Activated naive CD4-positive, alpha-beta T cell (primary cell): ENCODE data around the gene MED22.
A peak's percentile ranks its signal among the peaks of the same experiment; 100 is the strongest.
"Not testable (repeated sequence)": the region's sequence is repeated elsewhere in the genome, so short reads cannot be mapped to it uniquely, and the experiment has no call there.

Source experiments
- DNase-seq, 4 experiments: peaks; one replicate each; lab custom pipeline; 2025; lab: John Stamatoyannopoulos, UW

The MED22 gene

DNA sequence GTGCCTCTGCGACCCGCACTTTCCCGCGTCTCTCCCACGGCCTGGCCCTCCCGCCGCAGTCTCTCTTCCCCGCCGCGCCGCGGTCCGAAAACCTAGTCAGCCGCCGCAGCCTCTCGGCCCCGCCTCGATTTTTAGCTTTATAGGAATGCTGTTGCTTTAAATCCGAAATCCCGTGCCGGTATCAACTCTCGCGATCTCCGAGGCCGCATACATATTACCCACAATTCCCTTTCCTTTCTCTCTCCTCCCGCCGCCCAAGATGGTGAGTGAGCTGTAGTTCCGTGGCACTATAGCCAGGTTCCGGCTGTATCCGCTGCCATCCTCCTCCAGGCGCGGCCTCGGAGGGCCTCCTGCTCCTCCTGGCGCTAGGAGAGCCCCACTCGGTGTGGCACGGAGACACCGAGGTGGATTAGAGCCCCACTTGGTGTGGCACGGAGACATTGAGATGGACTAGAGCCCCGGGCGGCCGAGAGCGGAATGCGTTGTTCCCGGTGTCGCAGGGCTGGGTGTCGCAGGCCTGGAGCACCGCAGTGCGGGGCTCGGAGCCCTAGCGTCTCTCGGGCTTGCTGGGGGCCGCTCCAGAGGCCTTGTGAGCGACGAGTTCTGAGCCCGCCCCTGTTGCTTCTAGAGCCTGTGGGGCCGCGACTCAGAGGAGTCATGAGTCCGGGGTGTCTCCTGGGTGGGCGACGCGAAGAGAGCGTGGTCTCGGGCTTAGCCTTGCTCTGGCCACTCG, at the start of gene MED22, which contains the start of gene RPL7A:
Gene MED22, minus strand, starts transcription at position 147 of the 733 bp plus-strand sequence. CDS start 1,469 bp downstream, outside the sequence.
Gene RPL7A, plus strand, starts transcription at position 234 of the 733 bp plus-strand sequence. Its CDS starts 26 bp downstream, at position 260.
- DNase-seq: peak; percentile 76 to 80 (median 76)

DNA sequence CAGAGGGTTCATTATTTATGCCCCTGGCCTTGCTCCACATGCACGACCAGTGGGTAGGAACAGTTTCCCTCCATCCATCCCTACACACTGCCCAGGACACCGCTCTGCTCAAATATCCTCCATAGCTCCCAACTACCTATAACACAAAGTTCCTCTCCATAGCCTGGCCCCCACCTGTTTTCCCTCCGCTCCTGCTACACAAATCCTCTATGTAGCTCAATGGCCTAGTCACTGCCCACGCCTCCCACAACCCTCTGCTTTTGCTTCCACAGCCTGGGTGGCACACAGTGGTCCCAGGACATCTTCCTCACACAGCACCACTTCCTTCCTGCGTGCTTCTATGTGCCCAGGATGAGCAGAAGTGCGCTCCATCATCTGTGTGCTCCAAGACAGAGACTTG, 49.4 kb upstream of the MED22 start:
- DNase-seq: no peak

DNA sequence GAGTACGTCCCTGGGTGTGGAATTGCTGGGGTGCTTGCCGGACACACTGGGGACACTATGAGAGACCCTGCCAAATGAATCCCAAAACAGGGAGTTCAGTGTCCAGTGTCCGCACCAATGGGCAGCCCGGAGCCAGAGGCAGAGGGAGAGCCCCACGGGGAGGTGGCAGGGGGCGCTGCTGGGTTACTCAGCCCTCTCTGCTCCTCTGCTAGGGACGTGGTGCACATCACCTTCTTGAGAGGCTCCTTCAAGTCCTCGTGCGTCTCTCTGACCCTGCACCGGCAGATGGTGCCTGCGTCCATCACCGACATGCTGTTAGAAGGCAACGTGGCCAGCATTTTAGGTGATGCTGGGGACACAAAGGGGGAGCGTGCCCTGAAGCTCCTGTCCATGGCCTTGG, 49.0 kb upstream of the MED22 start:
- DNase-seq: no peak

DNA sequence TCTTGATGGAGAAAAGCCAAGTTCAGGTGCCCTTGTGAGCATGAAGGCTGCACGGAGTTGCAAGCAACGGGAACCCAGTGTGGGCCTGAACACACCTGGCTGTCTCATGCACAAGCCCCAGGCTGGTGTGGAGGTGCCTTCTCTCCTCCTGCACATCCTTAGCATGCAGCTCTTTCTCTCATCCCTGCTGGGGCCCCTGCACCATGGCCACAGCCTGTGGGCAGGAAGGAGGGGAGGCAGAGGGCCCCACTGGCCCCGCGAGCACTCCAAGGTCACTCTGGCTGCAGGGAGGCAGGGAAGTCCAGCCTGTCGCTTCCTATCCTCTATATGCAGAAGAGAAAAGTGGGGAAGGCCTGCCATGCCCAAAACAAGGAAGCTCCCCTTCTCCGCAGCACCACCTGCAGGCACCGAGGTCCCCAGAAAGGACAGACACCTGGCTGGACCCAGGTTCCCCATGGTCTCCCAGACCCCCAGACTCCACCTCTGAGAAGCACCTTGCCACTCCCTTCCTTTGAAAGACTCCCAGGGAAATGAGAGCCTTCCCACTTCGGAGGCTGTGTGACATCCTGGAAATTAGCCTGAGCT, 46.8 kb upstream of the MED22 start:
- no peak for DNase-seq

DNA sequence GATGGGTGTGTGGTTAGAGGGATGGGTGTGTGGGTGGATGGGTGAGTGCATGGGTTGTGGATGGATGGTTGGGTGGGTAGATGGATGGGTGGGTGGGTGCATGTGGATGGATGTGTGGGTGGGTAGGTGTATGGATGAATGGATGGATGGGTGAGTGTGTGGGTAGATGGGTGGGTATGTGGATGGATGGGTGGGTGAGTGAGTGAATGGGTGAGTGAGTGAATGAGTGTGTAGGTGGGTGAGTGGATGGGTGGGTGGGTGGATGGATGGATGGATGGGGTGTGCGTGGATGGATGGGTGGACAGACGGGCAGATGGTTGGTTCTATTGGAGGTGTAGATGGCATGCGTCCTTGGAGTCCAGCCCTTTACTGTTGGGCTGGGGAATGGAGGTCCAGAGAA, 45.5 kb upstream of the MED22 start:
- DNase-seq: no peak

DNA sequence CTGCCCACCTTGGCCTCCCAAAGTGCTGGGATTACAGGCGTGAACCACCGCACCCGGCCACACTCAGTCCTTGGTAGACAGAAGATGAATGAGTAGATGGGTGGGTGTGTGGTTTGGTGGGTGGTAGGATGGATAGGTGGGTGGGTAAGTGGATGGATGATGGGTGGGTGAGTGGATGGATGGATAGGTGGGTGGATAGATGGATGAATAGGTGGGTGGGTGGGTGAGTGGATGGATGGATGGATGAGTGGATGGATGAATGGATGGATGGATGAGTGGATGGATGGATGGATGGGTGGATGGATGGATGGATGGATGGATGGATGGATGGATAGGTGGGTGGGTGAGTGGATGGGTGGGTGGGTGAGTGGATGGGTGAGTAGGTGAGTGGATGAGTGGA, 44.4 kb upstream of the MED22 start:
- not testable (repeated sequence) for DNase-seq

DNA sequence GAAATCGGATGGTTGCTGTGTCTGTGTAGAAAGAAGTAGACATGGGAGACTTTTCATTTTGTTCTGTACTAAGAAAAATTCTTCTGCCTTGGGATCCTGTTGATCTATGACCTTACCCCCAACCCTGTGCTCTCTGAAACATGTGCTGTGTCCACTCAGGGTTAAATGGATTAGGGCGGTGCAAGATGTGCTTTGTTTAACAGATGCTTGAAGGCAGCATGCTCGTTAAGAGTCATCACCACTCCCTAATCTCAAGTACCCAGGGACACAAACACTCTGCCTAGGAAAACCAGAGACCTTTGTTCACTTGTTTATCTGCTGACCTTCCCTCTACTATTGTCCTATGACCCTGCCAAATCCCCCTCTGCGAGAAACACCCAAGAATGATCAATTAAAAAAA, 43.5 kb upstream of the MED22 start:
- not testable (repeated sequence) for DNase-seq

DNA sequence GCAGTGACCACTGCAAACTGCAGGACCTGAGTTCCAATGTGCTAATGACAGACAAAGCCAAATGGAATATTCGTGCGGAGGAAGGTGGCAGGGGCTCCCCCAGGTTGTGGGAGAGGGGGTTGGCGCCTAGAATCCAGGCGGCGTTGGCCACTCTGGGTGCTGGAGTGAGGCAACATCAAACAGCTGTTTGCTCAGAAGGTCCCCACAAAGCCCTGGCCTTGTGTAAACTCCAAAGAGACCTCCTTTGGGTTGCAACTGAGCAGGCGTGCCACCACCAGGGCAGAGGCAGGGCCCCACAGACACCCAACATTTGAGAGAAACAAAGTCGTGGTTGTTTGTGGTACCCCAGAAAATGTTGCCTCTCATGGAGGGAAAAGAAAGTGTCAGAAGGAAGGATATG, 42.8 kb upstream of the MED22 start:
- no peak for DNase-seq

DNA sequence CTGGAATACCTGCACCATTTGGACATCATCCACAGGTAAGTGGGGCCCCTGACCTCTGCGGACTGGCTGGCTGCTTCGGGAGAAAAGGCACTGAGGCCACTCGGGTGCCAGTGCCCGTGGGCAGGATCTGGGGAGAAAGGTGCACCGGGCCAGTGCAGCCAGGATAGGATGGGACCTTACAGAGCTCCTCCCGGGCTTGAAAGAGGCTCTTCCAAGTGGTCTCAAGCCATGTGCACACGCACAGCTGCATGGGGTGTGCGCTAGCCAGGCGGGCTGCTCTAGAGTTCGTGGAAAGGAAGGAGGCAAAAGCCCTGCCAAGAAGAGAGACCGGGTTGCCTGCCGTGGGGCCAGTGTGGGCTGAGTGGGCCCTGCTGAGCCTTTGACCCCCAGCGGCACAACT, 41.6 kb upstream of the MED22 start:
- no peak for DNase-seq

DNA sequence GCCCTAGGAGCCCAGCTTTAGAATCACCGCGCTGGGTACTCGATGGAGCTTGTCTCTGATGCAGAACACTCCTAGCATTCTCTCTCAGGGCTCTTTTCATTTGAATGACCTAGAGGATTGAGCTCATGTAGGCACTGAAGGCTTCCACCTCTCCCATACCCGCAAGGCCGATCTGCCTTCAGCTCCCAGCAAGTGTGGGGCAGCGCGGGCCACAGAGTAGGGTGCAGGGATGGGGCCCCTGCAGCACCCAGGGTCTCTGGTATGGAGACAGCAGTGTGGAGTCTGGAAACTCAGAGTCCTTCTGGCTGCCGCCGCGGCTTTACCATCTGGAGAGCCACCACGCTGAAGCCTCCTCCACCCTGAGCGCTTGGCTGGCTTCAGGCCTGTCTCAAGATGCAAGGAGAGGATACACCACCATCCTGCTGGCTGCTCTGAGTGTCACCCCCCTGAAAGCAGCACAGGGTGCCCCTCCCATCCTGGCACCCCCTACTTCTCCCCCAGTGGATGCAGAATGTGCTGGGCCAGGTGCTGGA, 41.2 kb upstream of the MED22 start:
- DNase-seq: no peak

DNA sequence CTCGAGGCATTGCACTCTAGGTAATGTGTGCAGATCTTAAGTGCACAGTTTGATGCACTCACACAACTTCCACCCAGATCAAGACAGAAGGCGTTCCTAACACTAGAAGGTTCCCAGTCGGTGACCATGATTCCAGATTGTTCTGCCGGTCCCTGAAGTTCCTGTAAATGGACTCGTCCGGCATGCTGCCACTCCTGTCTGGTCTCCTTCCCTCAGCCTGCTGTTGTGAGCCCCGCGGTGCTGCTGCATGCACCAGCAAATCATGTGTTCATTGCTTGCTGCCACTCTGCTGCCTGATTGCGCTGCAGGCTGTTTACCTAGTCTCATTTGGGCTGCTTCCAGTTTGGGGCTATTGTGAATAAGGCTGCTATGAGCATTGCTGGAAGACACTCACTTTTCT, 39.7 kb upstream of the MED22 start:
- DNase-seq: no peak

DNA sequence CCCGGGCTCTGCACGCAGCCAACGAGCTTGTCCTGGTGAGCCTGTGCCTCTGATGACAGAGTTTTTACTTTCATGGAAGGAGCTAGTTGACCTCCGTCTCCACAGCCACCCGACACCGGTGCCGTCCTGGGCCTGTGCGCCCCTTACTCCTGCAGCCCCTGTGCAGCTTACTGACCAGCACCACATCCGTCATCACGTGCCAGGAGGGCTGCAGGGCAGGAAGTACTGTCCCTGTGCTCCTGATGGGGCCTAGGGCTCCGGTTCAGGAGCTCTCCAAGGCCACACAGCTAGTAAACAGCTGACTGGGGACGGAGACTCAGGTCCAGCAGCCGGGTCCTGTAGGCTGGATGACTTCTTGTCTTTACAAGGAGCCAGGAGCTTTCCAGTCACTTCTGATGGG, 38.4 kb upstream of the MED22 start:
- no peak for DNase-seq

DNA sequence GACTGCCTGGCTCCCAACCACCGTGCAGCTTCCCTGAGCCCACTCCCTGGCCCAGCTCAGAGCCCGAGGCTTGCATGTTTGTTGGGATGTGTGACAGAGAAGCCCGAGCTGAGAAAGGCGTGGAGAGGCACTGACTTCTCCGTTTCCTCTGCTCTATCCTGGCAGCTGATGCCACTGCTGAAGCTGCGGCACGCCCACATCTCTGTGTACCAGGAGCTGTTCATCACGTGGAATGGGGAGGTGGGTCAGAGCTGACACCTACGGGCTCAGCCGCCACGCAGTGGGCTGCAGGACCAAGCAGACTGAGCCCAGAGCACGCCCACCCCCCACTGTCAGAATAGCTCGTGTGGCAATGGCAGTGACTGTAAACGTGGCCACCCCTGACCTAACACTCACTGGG, 37.5 kb upstream of the MED22 start:
- DNase-seq: no peak

DNA sequence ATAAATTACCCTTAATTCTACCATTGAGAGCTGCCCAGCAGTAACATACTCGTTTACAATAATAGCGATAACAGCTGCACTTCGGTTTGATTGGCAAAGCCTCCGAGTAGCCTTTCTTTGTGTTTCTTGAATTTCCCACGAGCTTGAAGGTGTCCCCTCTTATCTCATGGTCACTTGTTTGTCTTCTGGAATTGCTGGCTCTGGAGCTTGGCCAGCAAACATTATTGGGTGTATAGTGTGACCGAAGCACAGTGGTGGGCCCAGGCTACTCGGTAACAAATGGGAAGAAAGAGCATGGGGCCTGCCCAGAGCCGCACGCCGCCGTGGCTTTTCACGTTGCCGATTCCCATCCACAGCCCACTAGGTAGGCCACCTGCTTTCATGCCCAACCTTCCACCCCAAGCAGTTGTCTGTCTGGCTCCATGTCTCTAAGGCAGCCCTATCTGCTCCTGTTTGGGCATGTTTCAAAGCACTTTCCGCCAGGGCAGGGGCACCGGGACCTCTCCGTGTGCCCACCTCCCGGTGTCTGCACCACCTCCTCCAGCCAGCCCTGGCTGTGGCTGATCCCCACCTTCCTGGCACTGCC, 36.9 kb upstream of the MED22 start:
- DNase-seq: no peak

DNA sequence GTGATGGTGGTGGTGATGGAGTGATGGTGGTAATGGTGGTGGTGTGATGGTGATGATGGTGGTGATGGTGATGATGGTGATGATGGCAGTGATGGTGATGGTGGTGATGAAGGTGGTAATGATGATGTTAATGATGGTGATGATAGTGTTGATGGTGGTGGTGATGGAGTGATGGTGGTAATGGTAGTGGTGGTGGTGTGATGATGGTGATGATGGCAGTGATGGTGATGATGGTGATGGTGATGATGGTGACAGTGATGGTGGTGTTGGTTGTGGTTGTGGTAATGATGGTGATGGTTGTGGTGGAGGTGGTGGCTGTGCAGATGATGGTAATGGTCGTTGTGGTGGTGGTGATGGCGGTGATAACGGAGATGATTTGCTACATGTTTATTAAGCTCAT, 35.5 kb upstream of the MED22 start:
- no peak for DNase-seq

DNA sequence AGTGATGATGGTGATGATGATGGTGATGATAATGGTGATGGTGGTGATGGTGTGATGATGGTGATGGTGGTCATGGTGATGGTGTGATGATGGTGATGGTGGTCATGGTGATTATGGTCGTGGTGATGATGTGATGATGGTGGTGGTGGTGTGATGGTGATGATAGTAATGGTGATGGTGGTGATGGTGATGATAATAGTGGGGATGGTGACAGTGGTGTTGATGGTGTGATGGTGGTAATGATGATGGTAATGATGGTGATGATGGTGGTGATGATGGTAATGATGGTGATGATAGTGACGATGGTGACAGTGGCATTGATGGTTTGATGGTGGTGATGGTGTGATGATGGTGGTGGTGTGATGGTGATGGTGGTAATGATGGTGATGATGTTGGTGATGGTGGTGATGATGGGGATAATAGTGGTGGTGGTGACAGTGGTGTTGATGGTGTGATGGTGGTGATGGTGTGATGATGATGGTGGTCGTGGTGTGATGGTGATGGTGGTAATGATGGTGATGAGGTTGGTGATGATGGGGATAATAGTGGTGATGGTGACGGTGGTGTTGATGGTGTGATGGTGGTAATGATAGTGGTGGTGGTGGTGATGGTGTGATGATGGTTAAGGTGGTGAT, 34.7 kb upstream of the MED22 start:
- DNase-seq: no peak

DNA sequence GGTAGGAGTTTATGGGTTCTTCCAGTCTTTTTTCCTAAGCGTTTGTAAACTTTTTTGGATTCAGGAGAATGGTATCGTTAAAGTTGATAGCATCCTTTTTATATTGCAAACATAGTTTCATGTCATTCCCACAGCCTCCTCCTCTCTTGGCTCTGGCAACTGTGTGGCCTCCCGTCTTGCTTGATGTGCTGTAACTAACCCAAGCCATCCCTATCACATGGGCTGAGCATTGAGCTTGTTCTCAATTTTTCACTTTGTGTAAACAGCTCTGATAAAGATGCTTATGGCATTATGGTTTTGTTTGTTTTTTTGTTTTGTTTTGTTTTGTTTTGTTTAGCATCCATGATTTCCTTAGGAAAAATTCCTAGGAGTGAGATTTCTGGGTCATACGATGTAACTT, 32.8 kb upstream of the MED22 start:
- no peak for DNase-seq

DNA sequence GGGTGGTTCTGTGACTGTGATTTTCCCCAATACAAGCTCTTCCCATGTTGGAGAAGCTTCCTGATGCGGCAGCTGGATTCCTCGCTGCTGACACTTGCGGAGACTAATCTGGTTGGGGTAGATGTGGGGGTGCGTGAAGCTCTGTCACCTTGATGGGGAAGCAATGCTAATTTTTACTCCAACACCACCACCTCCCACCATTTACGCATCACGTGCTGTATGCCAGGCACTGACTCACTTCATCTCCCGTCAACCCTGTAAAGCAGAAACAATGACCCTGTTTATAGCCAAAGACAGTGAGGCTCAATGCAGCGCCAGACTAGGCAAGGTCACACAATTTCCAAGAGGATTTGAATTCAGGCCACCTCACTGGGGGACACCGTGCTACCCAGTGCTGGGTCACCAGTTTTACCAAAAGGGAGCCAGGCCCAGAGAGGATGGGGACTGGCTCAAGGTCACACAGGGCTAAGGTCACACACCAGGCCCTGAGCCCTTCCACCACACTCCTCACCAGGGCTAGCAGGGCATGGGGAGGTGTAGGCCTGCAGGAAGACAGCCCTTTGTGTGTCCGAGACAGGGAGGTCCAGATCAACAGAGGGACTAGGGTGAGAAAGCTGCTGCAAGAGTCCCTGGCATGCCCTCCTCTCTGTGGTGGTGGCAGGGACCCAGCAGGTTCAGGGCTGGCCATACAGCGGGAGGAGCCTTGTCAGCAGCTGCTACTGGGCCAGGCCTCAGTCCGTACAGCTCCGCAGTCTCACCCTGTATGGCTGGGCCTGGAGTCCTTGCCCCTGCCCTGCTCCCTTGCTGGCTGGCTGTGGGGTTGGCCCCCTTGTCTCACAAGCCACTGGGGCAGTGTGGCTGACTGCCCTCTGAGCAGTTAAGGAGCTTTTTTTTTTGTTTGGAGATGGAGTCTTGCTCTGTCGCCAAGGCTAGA, 31.5 kb upstream of the MED22 start:
- DNase-seq: no peak

DNA sequence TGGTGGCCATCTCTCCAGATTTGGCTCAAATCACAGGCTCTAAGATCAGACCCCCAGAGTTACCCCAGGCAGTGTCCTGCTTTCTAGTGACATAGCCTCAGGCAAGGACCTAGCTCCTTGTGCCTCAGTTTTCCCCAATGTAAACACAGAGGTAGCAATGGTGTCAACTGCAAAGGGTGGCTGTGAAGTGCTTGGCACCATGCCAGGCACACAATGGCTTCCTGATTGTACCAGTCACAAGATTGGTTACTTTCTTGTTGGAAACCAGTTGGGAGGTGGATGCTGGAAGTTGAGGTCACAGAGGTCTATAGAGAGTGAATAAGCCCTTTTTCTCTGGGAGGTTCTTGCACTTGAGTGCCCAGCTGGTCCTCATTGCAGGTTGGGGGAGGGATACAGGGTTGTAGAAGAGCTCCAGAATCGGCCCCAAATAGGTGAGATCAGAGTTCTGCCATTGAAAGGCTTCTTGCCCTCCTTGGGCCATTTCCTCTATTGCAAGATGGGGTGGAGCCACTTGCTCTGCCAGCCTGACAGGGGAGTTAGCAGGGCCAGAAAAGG, 30.6 kb upstream of the MED22 start:
- no peak for DNase-seq

DNA sequence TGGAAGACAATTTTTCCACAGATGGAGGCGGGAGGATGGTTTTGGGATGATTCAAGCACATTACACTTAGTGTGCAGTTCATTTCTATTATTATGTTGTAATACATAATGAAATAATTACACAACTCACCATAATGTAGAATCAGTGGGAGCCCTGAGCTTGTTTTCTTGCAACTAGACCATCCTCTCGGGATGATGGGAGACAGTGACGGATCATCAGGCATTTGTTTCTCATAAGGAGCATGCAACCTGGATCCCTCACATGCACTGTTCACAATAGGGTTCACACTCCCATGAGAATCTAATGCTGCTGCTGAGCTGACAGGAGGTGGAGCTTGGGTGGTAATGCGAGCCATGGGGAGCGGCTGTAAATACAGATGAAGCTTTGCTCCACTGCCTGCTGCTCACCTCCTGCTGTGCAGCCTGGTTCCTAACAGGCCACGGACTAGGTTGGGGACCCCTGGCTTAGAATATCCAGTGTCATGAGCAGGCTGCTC, 29.8 kb upstream of the MED22 start:
- DNase-seq: no peak

DNA sequence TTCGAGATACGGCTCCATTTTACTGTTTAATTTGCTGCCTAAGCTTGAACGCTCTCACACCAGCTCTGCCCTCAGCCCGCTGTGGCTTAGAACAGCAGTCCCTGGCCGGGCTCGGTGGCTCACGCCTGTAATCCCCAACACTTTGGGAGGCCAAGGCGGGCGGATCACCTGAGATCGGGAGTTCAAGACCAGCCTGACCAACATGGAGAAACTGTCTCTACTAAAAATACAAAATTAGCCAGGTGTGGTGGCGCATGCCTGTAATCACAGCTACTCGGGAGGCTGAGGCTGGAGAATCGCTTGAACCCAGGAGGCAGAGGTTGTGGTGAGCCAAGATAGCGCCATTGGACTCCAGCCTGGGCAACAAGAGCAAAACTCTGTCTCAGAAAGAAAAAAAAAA, 29.3 kb upstream of the MED22 start:
- not testable (repeated sequence) for DNase-seq
